CD4-positive, alpha-beta T cell treated with Interleukin-4 for 4 hours (primary cell): ENCODE results near the gene ATXN1.
"Not testable (repeated sequence)": the region's sequence is repeated elsewhere in the genome, so short reads cannot be mapped to it uniquely, and the experiment has no call there.

ENCODE experiments used
- DNase-seq: peaks from one replicate; pipeline ENCODE4 v3.0.0-alpha.2; 2020

Gene ATXN1

GRCh38 chr6:16760516-16761470 lies at the start of gene ATXN1:
ATXN1 (minus strand) TSS chr6:16761460.
- peak; percentile 43 for DNase-seq

GRCh38 chr6:16810411-16810810 lies 49.2 kb upstream of the ATXN1 start:
- DNase-seq, result no peak

GRCh38 chr6:16809753-16810358 lies 48.6 kb upstream of the ATXN1 start:
- no peak for DNase-seq

GRCh38 chr6:16807956-16808355 lies 46.7 kb upstream of the ATXN1 start:
- DNase-seq, result no peak

- DNase-seq, result no peak
These were observed 45.1 kb upstream of the ATXN1 start for GRCh38 chr6:16806363-16806762.

- DNase-seq, result no peak
These were observed 44.1 kb upstream of the ATXN1 start for GRCh38 chr6:16805243-16805950.

- DNase-seq, result no peak
These were observed 43.4 kb upstream of the ATXN1 start for GRCh38 chr6:16804546-16805242.

- no peak for DNase-seq
These were observed 42.3 kb upstream of the ATXN1 start for GRCh38 chr6:16803294-16804200.

- no peak for DNase-seq
These were observed 40.8 kb upstream of the ATXN1 start for GRCh38 chr6:16802071-16802470.

- DNase-seq, result no peak
These were observed 39.7 kb upstream of the ATXN1 start for GRCh38 chr6:16800942-16801341.

GRCh38 chr6:16800341-16800740 lies 39.1 kb upstream of the ATXN1 start:
- DNase-seq, result no peak

GRCh38 chr6:16799279-16800193 lies 38.3 kb upstream of the ATXN1 start:
- no peak for DNase-seq

- no peak for DNase-seq
These were observed 32.7 kb upstream of the ATXN1 start for GRCh38 chr6:16793828-16794412.

GRCh38 chr6:16789329-16790038 lies 28.2 kb upstream of the ATXN1 start:
- DNase-seq, result no peak

GRCh38 chr6:16787128-16787682 lies 25.9 kb upstream of the ATXN1 start:
- DNase-seq, result no peak

GRCh38 chr6:16785496-16785895 lies 24.2 kb upstream of the ATXN1 start:
- DNase-seq, result no peak

GRCh38 chr6:16784957-16785356 lies 23.7 kb upstream of the ATXN1 start:
- not testable (repeated sequence) for DNase-seq

GRCh38 chr6:16783952-16784565 lies 22.8 kb upstream of the ATXN1 start:
- no peak for DNase-seq

GRCh38 chr6:16783509-16783908 lies 22.2 kb upstream of the ATXN1 start:
- no peak for DNase-seq
